Right lobe of liver (tissue), 4 donors: ENCODE measurements around the gene PDE4C.

Experiments
- CTCF ChIP-seq, 4 donors: fragments of 200-600 bp in 3 of 4; fragments of 450-650 bp in 1 of 4; IDR thresholded peaks; one replicate each; pipeline versions ENCODE4 v1.5.1 to v1.8.0; 2016 to 2022; ENCODE audit warnings: antibody characterized with exemption in 4 of 4, mild to moderate bottlenecking in 2 of 4
- POLR2A ChIP-seq: fragments of 450-650 bp; IDR thresholded peaks from one replicate; pipeline ENCODE4 v1.6.1; 2017; ENCODE audit warnings: antibody characterized with exemption, mild to moderate bottlenecking
- donor health status: DM: no; HTN: no; CAD: no.
- donor health status: DM: no; HTN: no; CAD: no.
- donor health status: DM: no; HTN: yes; CAD: no.

DNA sequence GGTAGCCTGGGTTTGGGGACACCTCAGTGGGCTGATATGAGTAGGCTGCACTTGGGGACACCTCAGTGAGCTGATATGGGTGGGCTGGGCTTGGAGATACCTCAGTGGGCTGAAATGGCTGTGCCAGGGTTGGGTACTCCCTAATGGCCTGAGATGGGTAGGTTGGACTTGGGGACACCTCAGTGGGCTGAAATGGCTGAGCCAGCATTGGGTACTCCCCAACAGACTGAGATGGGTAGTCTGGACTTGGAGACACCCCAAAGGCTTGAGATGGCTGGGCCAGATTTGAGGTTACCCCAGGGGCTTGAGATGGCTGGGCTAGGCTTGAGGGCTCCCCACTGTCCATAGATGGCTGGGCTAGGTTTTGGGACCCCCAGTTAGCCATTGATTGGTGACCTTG, 35.9 kb upstream of the PDE4C start:
- no peak for TF ChIP-seq CTCF (IDR thresholded peaks at IDR 0.05)
- no peak for TF ChIP-seq POLR2A
